ENCODE measurements around the gene TBC1D3B.
"Not testable (repeated sequence)": the region's sequence is repeated elsewhere in the genome, so short reads cannot be mapped to it uniquely, and the experiment has no call there.

The TBC1D3B gene

GRCh38 chr17:36209575-36209974 lies 33.1 kb upstream of the TBC1D3B start:
- H3K4ac ChIP-seq (ENCODE audit: low read length) = no peak overlapping the region
- no peak for DNase-seq (ENCODE audit: low spot score)

GRCh38 chr17:36207383-36207782 lies 30.9 kb upstream of the TBC1D3B start:
- H2AFZ ChIP-seq (ENCODE audit: low read length); H3K36me3 ChIP-seq (replicated peaks in 1 of 2; ENCODE audit: control insufficient read depth in 2 of 2, insufficient read depth in 2 of 2, low read length in 2 of 2); H3K27me3 ChIP-seq (ENCODE audit: control insufficient read depth in 3 of 3, insufficient read depth in 3 of 3, low read depth in 1 of 3, low read length in 3 of 3); H3K4me3 ChIP-seq (ENCODE audit: low read length in 2 of 2); H3K79me1 ChIP-seq (ENCODE audit: low read depth, low read length); H3K9me3 ChIP-seq (replicated peaks in 1 of 2; ENCODE audit: control insufficient read depth in 2 of 2, insufficient read depth in 1 of 2, low read depth in 1 of 2, low read length in 2 of 2); H3K9ac ChIP-seq (ENCODE audit: low read depth, low read length, poor library complexity); H2BK5ac ChIP-seq (ENCODE audit: low read length); H2BK12ac ChIP-seq (ENCODE audit: low read length); H2AK5ac ChIP-seq (ENCODE audit: low read depth, low read length); H2BK120ac ChIP-seq (ENCODE audit: low read depth, low read length); H3K4ac ChIP-seq (ENCODE audit: low read length); H3K4me2 ChIP-seq (ENCODE audit: insufficient read depth, low read length, poor library complexity, severe bottlenecking); H3K18ac ChIP-seq (ENCODE audit: low read length); DNase-seq (ENCODE audit: low spot score); H4K91ac ChIP-seq (ENCODE audit: low read depth, low read length, poor library complexity); H4K8ac ChIP-seq (ENCODE audit: low read depth, low read length); H2BK15ac ChIP-seq (ENCODE audit: low read length); H3K23ac ChIP-seq (ENCODE audit: low read depth, low read length, poor library complexity); H3K27ac ChIP-seq (replicated peaks; ENCODE audit: low read length); H3K14ac ChIP-seq (ENCODE audit: low read length): not testable (repeated sequence)
- WGBS, 2 donors (ENCODE audit: extremely low coverage in 2 of 2, insufficient read length in 2 of 2, insufficient replicate concordance in 1 of 2) = no CpG with 5 or more reads among the region's 6 CpGs
- peaks cover 4 to 13% of the 10 kb centered on the region in 2 donors for H3K4me1 ChIP-seq (ENCODE audit: control insufficient read depth in 2 of 2, insufficient read depth in 1 of 2, low read depth in 1 of 2, low read length in 2 of 2)

More at GRCh38 chr17:36209575-36209974, 33.1 kb upstream of the TBC1D3B start:
- H3K9ac ChIP-seq (ENCODE audit: low read depth, low read length, poor library complexity) = no peak overlapping the region
- H2BK15ac ChIP-seq (ENCODE audit: low read length) = no peak overlapping the region
- H4K8ac ChIP-seq (ENCODE audit: low read depth, low read length) = no peak overlapping the region
- no peak overlapping the region for H3K18ac ChIP-seq (ENCODE audit: low read length)
- H3K36me3 ChIP-seq (replicated peaks in 1 of 2; ENCODE audit: control insufficient read depth in 2 of 2, insufficient read depth in 2 of 2, low read length in 2 of 2) = no peaks in the 10 kb centered on the region
- no peak overlapping the region for H3K23ac ChIP-seq (ENCODE audit: low read depth, low read length, poor library complexity)
- no peaks in the 10 kb centered on the region for H3K9me3 ChIP-seq (replicated peaks in 1 of 2; ENCODE audit: control insufficient read depth in 2 of 2, insufficient read depth in 1 of 2, low read depth in 1 of 2, low read length in 2 of 2)
- no peak overlapping the region for H2BK12ac ChIP-seq (ENCODE audit: low read length)
- no peaks in the 10 kb centered on the region for H3K79me1 ChIP-seq (ENCODE audit: low read depth, low read length)
- H2BK120ac ChIP-seq (ENCODE audit: low read depth, low read length) = no peak overlapping the region
- no peak overlapping the region for H3K4me3 ChIP-seq (ENCODE audit: low read length in 2 of 2)
- no peak overlapping the region for H3K14ac ChIP-seq (ENCODE audit: low read length)
- H2BK5ac ChIP-seq (ENCODE audit: low read length) = no peak overlapping the region
- peaks cover 0 to 5% (median 0%) of the 10 kb centered on the region in 3 experiments for H3K27me3 ChIP-seq (ENCODE audit: control insufficient read depth in 3 of 3, insufficient read depth in 3 of 3, low read depth in 1 of 3, low read length in 3 of 3)
- no peak overlapping the region for H2AK5ac ChIP-seq (ENCODE audit: low read depth, low read length)
- peaks cover 4 to 7% of the 10 kb centered on the region in 2 donors for H3K4me1 ChIP-seq (ENCODE audit: control insufficient read depth in 2 of 2, insufficient read depth in 1 of 2, low read depth in 1 of 2, low read length in 2 of 2)
- no peak overlapping the region for H3K27ac ChIP-seq (replicated peaks; ENCODE audit: low read length)
- H3K4me2 ChIP-seq (ENCODE audit: insufficient read depth, low read length, poor library complexity, severe bottlenecking) = no peak overlapping the region
- no peak overlapping the region for H2AFZ ChIP-seq (ENCODE audit: low read length)
- H4K91ac ChIP-seq (ENCODE audit: low read depth, low read length, poor library complexity) = no peak overlapping the region

GRCh38 chr17:36206486-36206821 lies 30.0 kb upstream of the TBC1D3B start:
- not testable (repeated sequence) for H3K18ac ChIP-seq (ENCODE audit: low read length); H3K4me2 ChIP-seq (ENCODE audit: insufficient read depth, low read length, poor library complexity, severe bottlenecking); H3K4me3 ChIP-seq (ENCODE audit: low read length in 2 of 2); H2AK5ac ChIP-seq (ENCODE audit: low read depth, low read length); H3K14ac ChIP-seq (ENCODE audit: low read length); H3K27ac ChIP-seq (replicated peaks; ENCODE audit: low read length); H3K4me1 ChIP-seq (ENCODE audit: control insufficient read depth in 2 of 2, insufficient read depth in 1 of 2, low read depth in 1 of 2, low read length in 2 of 2); H2BK12ac ChIP-seq (ENCODE audit: low read length); H3K27me3 ChIP-seq (ENCODE audit: control insufficient read depth in 3 of 3, insufficient read depth in 3 of 3, low read depth in 1 of 3, low read length in 3 of 3); H3K4ac ChIP-seq (ENCODE audit: low read length); H2BK15ac ChIP-seq (ENCODE audit: low read length); H3K79me1 ChIP-seq (ENCODE audit: low read depth, low read length); H2AFZ ChIP-seq (ENCODE audit: low read length); H3K9ac ChIP-seq (ENCODE audit: low read depth, low read length, poor library complexity); H4K8ac ChIP-seq (ENCODE audit: low read depth, low read length); DNase-seq (ENCODE audit: low spot score); H3K9me3 ChIP-seq (replicated peaks in 1 of 2; ENCODE audit: control insufficient read depth in 2 of 2, insufficient read depth in 1 of 2, low read depth in 1 of 2, low read length in 2 of 2); H3K23ac ChIP-seq (ENCODE audit: low read depth, low read length, poor library complexity); H2BK120ac ChIP-seq (ENCODE audit: low read depth, low read length); H2BK5ac ChIP-seq (ENCODE audit: low read length); H4K91ac ChIP-seq (ENCODE audit: low read depth, low read length, poor library complexity); H3K36me3 ChIP-seq (replicated peaks in 1 of 2; ENCODE audit: control insufficient read depth in 2 of 2, insufficient read depth in 2 of 2, low read length in 2 of 2)
- no CpG with 5 or more reads among the region's 1 CpG for WGBS, 2 donors (ENCODE audit: extremely low coverage in 2 of 2, insufficient read length in 2 of 2, insufficient replicate concordance in 1 of 2)

GRCh38 chr17:36205637-36206485 lies 29.4 kb upstream of the TBC1D3B start:
- Histone ChIP-seq H2BK120ac (ENCODE audit: low read depth, low read length) (no peak overlapping the region), H2BK15ac (ENCODE audit: low read length) (no peak overlapping the region), H3K36me3 (replicated peaks in 1 of 2; ENCODE audit: control insufficient read depth in 2 of 2, insufficient read depth in 2 of 2, low read length in 2 of 2) (no peaks in the 10 kb centered on the region), H2BK5ac (ENCODE audit: low read length) (no peak overlapping the region), H3K27me3 (ENCODE audit: control insufficient read depth in 3 of 3, insufficient read depth in 3 of 3, low read depth in 1 of 3, low read length in 3 of 3) (peaks cover 0 to 1% (median 0%) of the 10 kb centered on the region in 3 experiments), H2AK5ac (ENCODE audit: low read depth, low read length) (no peak overlapping the region), H3K79me1 (ENCODE audit: low read depth, low read length) (no peaks in the 10 kb centered on the region), H3K4me3 (ENCODE audit: low read length in 2 of 2) (no peak overlapping the region), H3K9me3 (replicated peaks in 1 of 2; ENCODE audit: control insufficient read depth in 2 of 2, insufficient read depth in 1 of 2, low read depth in 1 of 2, low read length in 2 of 2) (no peaks in the 10 kb centered on the region), H3K4me2 (ENCODE audit: insufficient read depth, low read length, poor library complexity, severe bottlenecking) (no peak overlapping the region), H3K27ac (replicated peaks; ENCODE audit: low read length) (no peak overlapping the region), H3K4ac (ENCODE audit: low read length) (no peak overlapping the region), H4K8ac (ENCODE audit: low read depth, low read length) (no peak overlapping the region), H2AFZ (ENCODE audit: low read length) (no peak overlapping the region), H3K23ac (ENCODE audit: low read depth, low read length, poor library complexity) (no peak overlapping the region), H3K14ac (ENCODE audit: low read length) (no peak overlapping the region), H3K9ac (ENCODE audit: low read depth, low read length, poor library complexity) (no peak overlapping the region), H2BK12ac (ENCODE audit: low read length) (no peak overlapping the region), H3K18ac (ENCODE audit: low read length) (no peak overlapping the region), H3K4me1 (ENCODE audit: control insufficient read depth in 2 of 2, insufficient read depth in 1 of 2, low read depth in 1 of 2, low read length in 2 of 2) (peaks cover 0 to 9% of the 10 kb centered on the region in 2 donors), H4K91ac (ENCODE audit: low read depth, low read length, poor library complexity) (no peak overlapping the region)
- WGBS, 2 donors (ENCODE audit: extremely low coverage in 2 of 2, insufficient read length in 2 of 2, insufficient replicate concordance in 1 of 2) = no CpG with 5 or more reads among the region's 4 CpGs
- no peak for DNase-seq (ENCODE audit: low spot score)
